GM18907 (cell line): ENCODE results near the gene KAT8.
"Not testable (repeated sequence)": the region's sequence is repeated elsewhere in the genome, so short reads cannot be mapped to it uniquely, and the experiment has no call there.

Source experiments
- ATAC-seq: cut with Tn5 transposase; IDR thresholded peaks from one replicate; pipeline ENCODE4 v1.9.1; 2021; ENCODE audit warnings: mild to moderate bottlenecking, moderate library complexity; ENCODE audit not compliant: unreplicated experiment

KAT8 gene

GRCh38 chr16:31083556-31083955 is 33.9 kb upstream of the KAT8 start:
- ATAC-seq, result no peak

GRCh38 chr16:31083981-31084380 is 33.5 kb upstream of the KAT8 start:
- no peak for ATAC-seq

GRCh38 chr16:31084584-31085302 is 32.7 kb upstream of the KAT8 start:
- no peak for ATAC-seq

- ATAC-seq, result no peak
These were observed 32.1 kb upstream of the KAT8 start for GRCh38 chr16:31085411-31085810.

- no peak for ATAC-seq
These were observed 31.4 kb upstream of the KAT8 start for GRCh38 chr16:31085873-31086628.

GRCh38 chr16:31086629-31086906 is 30.9 kb upstream of the KAT8 start:
- no peak for ATAC-seq

- ATAC-seq, result no peak
These were observed 30.0 kb upstream of the KAT8 start for GRCh38 chr16:31087481-31087880.

GRCh38 chr16:31087971-31088370 is 29.5 kb upstream of the KAT8 start:
- ATAC-seq, result no peak

GRCh38 chr16:31088459-31089183 is 28.8 kb upstream of the KAT8 start, which contains the start of gene PRSS53:
Gene PRSS53, minus strand, starts transcription at chr16:31088943. Its CDS starts 134 bp downstream, at chr16:31088809.
- no peak for ATAC-seq

GRCh38 chr16:31089199-31089598 is 28.3 kb upstream of the KAT8 start:
- ATAC-seq, result no peak

- ATAC-seq, result no peak
These were observed 26.9 kb upstream of the KAT8 start for GRCh38 chr16:31090540-31090939.

GRCh38 chr16:31092330-31092729 is 25.1 kb upstream of the KAT8 start:
- ATAC-seq, result no peak

GRCh38 chr16:31093132-31093703 is 24.2 kb upstream of the KAT8 start:
- no peak for ATAC-seq

GRCh38 chr16:31094088-31094423 is 23.4 kb upstream of the KAT8 start:
- peak; percentile 3 for ATAC-seq

- ATAC-seq, result peak; percentile 86
These were observed 22.9 kb upstream of the KAT8 start, which contains the start of gene VKORC1 for GRCh38 chr16:31094424-31095120. Gene VKORC1, minus strand, starts transcription at chr16:31094797. Its CDS starts 68 bp downstream, at chr16:31094729.

- no peak for ATAC-seq
These were observed 17.4 kb upstream of the KAT8 start for GRCh38 chr16:31099860-31100638.

GRCh38 chr16:31100876-31101641 is 16.4 kb upstream of the KAT8 start:
- not testable (repeated sequence) for ATAC-seq

GRCh38 chr16:31105677-31106213 is 11.7 kb upstream of the KAT8 start:
- ATAC-seq, result peak; percentile 46
